Posterior vena cava (tissue), 2 donors: ENCODE measurements around the gene DPP6. TPM values are rescaled to one million over a fixed set of nuclear protein-coding genes. Genes with fewer than 3 reads are reported as not detected.

Experiments used
- DNase-seq: peaks from one replicate; pipeline ENCODE4 v3.0.0-alpha.2; 2020; ENCODE audit warnings: low spot score
- intact Hi-C, 2 donors: fragments of 100-400 bp; cut with DNase I; formaldehyde crosslinking; loops; one replicate each; pipeline versions ENCODE4 v1.14.1 to v1.14.2; 2022 to 2023
- total RNA-seq, 2 donors: library from RNA; stranded (reverse); fragmentation: NEBNext Ultra II Directional; extraction: Animal tissue kit (Norgen Biotek cat#: 25700); gene quantifications; one replicate each; pipeline ENCODE4 v1.2.1, GENCODE V29; 2021
- donor health status: DM: yes; HTN: yes; CAD: no.
- donor health status: DM: yes; HTN: yes; CAD: no.

The DPP6 gene
- total RNA-seq, 2 donors from 2014 or later, result 0.10 to 1.2 TPM

DNA sequence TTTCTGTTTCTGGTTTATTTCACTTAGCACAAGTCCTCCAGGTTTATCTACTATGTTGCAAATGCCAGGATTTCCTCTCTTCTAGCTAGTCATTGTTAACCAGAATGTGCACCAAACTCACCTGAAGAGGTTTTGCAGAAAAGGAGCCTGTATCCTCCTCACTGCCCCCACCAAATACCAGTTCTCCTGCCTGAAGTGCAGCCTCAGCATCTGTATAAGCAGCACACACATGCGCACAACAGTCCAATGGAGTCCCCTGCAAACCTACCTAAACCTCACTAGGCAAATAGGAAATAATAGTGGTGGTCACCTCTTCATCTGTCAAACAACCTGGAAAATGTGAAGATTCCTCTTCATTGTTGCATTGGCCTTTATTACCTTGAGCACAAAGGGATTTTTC lies 712.9 kb downstream of the DPP6 start:
- intact Hi-C loops, result no loop called here
- DNase-seq, result no peak

- DNase-seq, result no peak
- intact Hi-C loops, result no loop called here
These were observed 714.9 kb downstream of the DPP6 start for GRCh38 chr7:154767142-154767541.

- intact Hi-C loops, result no loop called here
- no peak for DNase-seq
These were observed 715.7 kb downstream of the DPP6 start for GRCh38 chr7:154767821-154768415.

- no peak for DNase-seq
- intact Hi-C loops, result no loop called here
These were observed 716.8 kb downstream of the DPP6 start for GRCh38 chr7:154769001-154769400.

- intact Hi-C loops, result no loop called here
- DNase-seq, result no peak
These were observed 717.3 kb downstream of the DPP6 start for GRCh38 chr7:154769527-154769926.

DNA sequence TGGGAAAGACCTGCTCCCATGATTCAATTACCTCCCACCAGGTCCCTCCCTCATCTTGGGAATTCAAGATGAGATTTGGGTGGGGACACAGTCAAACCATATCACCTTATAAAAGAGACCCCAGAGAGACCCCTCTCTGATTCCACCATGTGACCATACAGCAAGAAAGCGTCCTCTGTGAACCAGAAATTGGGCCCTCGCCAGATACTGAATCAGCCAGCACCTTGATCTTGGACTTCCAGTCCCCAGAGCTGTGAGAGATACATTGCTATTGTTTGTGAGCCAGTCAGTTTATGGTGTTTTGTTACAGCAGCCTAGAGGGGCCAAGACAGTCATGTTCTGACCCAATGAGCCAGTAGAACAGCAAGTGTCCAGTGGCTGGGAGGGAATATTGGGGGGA lies 718.2 kb downstream of the DPP6 start:
- DNase-seq, result no peak
- intact Hi-C loops, result no loop called here

DNA sequence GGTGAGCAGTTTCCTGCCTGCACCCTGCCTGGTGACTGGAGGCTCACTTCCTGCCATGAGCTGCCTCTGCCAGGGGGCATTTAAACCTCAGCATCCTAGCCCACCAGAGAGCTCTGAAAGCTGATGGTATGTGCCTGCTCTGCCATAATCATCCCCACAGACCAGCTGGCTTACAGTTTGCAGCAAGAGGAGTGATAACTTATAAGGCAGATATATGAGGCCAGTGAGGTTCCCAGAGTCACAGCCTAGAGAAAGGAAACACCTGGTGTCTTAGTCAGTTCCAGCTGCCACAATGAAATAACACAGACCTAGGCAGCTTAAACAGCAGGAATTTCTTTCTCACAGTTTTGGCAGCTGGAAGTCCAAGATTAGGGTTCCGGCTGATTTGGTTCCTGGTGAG lies 718.8 kb downstream of the DPP6 start:
- no peak for DNase-seq
- intact Hi-C loops, result no loop called here

DNA sequence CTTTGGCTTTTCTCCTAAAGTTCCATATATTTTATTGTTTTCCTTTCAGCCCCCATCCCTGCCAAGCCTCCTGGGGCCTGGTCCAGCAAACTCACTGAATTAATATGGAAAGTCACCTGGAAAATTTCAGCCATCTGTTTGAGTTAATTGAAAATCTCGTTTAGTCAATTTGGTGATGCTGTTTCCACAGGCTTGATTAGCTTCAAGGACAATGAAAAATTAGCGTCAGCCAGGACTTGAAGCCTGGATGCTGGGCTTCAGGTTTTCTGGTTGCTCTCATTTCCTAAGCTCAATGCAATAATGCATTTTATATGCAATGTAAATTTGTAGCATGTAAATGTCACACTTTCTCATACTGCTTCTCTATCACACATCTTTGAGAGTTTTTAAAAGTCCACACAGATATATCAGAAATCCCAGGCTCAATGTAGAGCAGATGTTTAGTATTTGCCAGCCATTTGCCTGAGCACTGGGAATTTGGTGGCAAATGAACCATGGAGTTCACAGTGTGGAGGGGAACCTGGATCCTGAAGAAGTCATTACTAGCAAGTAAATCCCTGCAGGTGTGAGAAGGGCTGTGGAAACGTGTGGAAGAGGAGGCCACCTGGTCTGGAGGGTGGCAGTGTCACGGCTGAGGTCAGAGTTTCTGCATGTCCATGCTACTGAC lies 722.2 kb downstream of the DPP6 start:
- no peak for DNase-seq
- intact Hi-C loops, result no loop called here

DNA sequence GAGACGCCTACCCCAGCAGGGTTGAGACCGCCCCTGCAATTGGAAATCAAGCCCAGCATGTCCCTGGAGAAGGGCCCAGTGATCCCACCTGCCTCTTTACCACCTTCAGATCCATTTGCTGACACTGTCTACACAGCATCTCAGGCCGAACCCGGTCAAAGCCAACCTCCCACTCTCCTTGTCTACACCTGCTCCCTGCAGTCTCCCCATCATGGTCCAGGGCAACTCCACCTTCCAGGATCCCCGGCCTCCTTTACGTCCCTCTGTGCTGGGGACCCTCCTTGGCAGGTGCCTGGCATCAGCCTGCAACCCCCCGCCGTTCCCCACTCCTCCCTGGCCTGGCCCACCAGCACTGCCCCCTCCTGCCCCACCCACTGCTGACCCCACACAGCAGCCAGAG lies 723.5 kb downstream of the DPP6 start:
- intact Hi-C loops, result no loop called here
- no peak for DNase-seq

GRCh38 chr7:154776350-154776749 lies 724.2 kb downstream of the DPP6 start:
- no peak for DNase-seq
- intact Hi-C loops, result no loop called here

GRCh38 chr7:154777023-154777422 lies 724.8 kb downstream of the DPP6 start:
- no peak for DNase-seq
- intact Hi-C loops, result no loop called here

DNA sequence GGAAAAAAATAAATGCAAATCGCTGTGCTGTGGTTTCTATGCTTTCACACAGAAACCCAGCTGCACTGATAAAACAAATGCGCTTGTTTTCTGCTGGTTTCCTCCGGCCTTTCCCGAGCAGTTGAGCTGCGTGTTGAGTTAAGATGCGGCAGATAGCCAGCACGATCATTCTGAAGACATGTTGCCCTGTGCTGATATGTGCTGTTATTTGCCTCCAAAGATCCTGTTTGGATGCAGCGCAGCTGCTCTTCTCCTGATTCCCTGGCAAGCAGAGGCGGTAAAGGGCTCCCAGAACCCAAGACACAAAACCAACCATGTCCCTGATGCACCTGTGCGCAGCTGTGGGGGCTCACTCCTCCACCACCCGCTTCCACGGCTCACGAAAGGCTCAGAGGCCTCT lies 725.3 kb downstream of the DPP6 start:
- intact Hi-C loops, result no loop called here
- no peak for DNase-seq

GRCh38 chr7:154777908-154778307 lies 725.7 kb downstream of the DPP6 start:
- no peak for DNase-seq
- intact Hi-C loops, result no loop called here

DNA sequence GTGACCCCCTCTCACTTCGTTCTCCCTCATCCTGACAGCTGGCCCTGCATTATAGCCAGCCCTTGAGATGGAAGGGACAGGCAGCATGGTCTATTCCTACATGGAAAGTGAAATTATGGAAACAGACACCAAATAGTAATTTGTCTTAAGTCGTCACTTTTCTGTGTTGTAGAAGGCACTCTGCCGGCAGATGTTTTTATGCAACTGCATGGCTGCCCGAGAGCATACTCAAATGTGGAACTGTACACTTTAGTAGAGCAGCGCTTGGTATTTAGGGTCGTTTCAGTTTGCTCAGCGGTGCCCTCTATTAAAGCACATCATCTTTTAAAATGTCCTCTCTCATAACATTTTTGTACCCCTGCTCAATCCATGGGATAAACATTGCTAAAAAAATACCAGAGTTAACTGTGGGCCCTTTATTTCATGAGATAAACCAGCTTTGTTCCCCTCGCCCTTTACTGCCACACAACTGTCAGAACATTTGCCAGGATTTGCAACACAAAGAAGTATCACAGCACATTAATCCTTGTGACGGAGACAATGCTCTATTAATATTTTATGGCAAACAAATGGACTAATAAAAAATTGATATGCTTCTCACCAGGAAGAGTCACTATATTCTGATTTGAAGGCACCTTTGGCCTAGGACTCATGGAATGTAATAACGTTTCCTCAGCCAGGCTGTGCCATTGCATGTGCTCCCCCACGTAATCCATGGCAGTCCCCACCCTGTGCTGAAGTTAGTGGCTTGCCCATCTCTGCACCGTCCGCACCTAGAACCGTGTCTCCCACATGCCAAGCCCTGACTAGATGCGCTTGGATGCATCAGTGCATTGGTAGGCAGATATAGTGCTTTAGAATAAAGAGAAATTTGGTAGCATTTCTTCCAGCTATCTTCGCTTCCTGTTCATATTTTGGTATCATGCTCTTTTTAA lies 729.4 kb downstream of the DPP6 start:
- DNase-seq, result no peak
- intact Hi-C loops, result no loop called here

- intact Hi-C loops, result no loop called here
- DNase-seq, result no peak
These were observed 731.2 kb downstream of the DPP6 start for GRCh38 chr7:154783281-154783909.

DNA sequence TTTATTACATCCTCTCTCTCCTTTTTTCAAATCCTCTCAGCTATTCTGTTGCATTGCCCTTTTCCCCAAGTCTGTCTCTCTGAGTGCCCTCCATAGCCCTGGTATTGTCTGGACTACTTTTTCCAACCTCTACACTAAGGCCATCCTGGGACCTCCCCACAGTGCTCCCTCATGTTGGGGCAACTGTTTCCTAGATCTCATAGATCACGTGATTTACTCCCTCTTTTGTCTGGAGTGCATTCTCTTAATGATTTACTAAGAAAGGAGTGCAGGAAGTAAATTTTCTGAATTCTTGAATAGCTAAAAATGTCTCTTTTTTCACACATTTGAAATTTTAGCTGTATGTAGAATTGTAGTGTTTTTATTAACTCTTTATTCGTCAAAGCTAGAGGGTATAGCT lies 733.7 kb downstream of the DPP6 start:
- no peak for DNase-seq
- intact Hi-C loops, result no loop called here

DNA sequence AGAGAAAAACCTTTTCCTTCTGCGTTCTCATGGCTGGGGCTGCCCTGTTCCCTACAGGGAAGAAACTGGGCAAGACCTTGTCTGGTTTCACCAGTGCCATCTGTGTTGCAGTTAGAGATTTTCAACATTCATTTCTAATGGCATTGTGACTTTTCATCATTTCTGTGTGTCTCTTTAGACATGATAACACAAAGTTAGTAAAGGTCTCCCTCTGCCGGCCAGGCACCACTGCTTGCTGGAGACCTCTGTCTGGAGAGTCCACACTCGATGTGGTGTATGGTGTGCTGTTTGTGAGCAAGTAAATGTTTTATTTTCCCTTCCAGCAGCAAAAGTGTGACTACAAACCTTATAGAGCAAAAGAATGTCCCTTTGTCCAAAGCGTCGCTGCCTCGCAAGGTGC lies 737.2 kb downstream of the DPP6 start:
- intact Hi-C loops, result no loop called here
- no peak for DNase-seq

GRCh38 chr7:154791611-154792010 lies 739.4 kb downstream of the DPP6 start:
- DNase-seq, result no peak
- intact Hi-C loops, result no loop called here

DNA sequence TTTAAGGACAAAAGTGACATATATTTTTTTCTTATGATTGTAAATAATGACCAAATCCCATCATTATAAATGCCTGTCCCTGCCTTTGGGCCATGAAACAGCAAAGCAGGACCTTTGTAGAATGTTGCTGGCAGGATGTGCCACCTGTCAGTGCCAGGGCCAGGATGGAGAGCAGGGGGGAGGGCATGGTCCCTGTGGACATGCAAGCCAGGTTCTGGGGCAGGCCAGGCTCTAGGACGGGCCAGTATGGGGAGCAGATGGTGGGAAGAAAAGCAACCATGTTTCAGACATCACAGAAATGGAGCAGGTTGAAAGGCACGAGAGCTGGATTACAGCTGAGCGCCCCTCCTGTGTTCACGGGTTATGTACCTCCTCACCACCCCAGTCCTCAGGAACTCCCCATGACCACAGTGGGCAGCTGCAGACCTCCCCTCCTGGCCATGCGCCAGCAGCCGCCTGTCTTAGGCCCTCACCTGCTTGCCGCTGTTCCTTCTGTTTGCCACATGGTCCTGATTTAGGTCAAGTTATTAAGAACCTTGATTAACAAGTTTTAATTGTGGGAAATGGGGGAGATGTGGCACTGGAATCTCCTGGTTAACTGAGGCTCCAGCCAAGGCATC lies 740.3 kb downstream of the DPP6 start:
- DNase-seq, result no peak
- intact Hi-C loops, result no loop called here
